Keratinocyte (primary cell): ENCODE data around the gene FXYD5.

Experiments
- CTCF ChIP-seq, 3 experiments: IDR thresholded peaks in 1 of 3; conservative IDR thresholded peaks in 1 of 3; optimal IDR thresholded peaks in 1 of 3; 2 replicates in 2 of 3; 3 replicates in 1 of 3; pipeline versions ENCODE3 to v1.5.1; 2011; ENCODE audit warnings: low read length in 3 of 3, mild to moderate bottlenecking in 3 of 3, moderate library complexity in 2 of 3, control low read depth in 1 of 3, inconsistent platforms in 1 of 3; ENCODE audit not compliant: insufficient read depth in 2 of 3; ENCODE audit errors: extremely low read depth in 1 of 3
- EZH2 ChIP-seq: IDR thresholded peaks from one replicate; pipeline ENCODE4 v1.6.1; 2012; ENCODE audit warnings: inconsistent platforms, mild to moderate bottlenecking, low read length, moderate library complexity

GRCh38 chr19:35209646-35210045 is 55.1 kb downstream of the FXYD5 start:
- no peak for TF ChIP-seq CTCF (optimal IDR thresholded peaks at IDR 0.05 in 1 of 3, IDR thresholded peaks at IDR 0.05 in 1 of 3, conservative IDR thresholded peaks at IDR 0.05 in 1 of 3; ENCODE audit: extremely low read depth in 1 of 3, insufficient read depth in 2 of 3, low read length in 3 of 3)
- TF ChIP-seq EZH2: no peak
